HG02798 (cell line): ENCODE measurements around the gene NDC80.
"Not testable (repeated sequence)": the region's sequence is repeated elsewhere in the genome, so short reads cannot be mapped to it uniquely, and the experiment has no call there.

Experiments used
- ATAC-seq: cut with Tn5 transposase; IDR thresholded peaks from one replicate; pipeline ENCODE4 v1.9.1; 2021; ENCODE audit warnings: mild to moderate bottlenecking; ENCODE audit not compliant: unreplicated experiment, poor library complexity

The NDC80 gene

DNA sequence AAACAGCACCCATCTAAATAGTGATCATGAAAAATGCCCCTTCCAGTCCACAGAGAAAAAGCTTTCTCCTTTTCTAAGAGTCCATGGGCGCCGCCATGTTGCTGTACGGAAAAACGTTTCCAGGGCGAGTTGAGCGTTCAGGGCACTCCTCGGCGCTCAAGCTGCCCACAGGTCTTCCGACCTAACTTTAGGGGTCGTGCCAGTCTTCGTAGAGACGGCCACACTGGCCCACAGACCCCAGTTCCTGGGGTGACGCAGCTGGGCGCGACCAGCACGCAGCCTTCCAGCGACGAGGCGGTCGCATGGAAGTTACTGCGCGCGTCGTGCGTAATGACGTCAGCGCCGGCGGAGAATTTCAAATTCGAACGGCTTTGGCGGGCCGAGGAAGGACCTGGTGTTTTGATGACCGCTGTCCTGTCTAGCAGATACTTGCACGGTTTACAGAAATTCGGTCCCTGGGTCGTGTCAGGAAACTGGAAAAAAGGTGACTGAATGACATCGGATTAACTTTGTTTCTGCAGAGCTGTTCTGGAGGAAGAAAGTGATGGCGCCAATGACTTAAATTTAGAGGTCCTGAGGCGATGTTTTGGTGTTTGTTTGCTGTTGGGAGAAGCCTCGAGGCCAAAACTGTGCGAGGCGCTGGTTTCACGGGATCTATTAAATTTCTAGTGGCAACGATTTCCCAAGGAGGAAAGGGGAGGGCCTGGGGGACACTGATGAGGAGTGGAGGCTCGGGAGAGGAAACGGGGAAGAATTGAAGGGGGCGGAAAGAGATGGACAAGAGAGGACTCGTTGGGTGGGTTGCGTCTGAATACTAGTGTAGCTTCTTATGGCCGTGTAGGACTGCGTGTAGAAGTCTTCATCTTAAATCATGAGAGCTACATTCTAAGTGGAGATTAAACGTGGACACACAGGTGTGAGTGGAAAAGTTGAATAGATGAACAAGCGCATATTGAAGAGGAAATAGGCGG, at the start of gene NDC80, which contains the start of gene METTL4:
Gene NDC80 (plus strand): TSS at position 358 of the 971 bp plus-strand sequence. CDS start 1,429 bp downstream, outside the sequence.
Gene METTL4 (minus strand): TSS at position 306 of the 971 bp plus-strand sequence. CDS start 4,289 bp downstream, outside the sequence.
- peak; percentile 82 for ATAC-seq

DNA sequence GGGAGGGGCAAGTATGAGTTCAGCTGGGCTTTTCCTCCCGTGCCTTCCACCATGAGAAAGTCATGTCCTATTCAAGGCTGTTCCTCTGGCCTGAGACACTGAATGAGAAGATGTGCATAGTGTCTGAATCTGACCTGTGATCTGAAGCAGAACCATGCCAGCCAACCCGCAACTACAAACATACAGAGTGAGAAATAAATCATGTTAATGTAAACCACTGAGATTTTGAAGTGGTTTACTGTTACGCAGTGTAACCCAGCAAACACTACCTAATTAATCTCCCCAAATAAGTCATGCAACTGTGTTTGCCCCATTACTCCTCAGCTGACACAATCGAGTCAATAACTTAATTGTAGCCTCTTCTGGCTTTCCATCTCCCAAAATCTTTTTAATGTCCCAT, 49.2 kb upstream of the NDC80 start:
- ATAC-seq: peak; percentile 52

GRCh38 chr18:2524794-2525198, 46.6 kb upstream of the NDC80 start:
- ATAC-seq: not testable (repeated sequence)

DNA sequence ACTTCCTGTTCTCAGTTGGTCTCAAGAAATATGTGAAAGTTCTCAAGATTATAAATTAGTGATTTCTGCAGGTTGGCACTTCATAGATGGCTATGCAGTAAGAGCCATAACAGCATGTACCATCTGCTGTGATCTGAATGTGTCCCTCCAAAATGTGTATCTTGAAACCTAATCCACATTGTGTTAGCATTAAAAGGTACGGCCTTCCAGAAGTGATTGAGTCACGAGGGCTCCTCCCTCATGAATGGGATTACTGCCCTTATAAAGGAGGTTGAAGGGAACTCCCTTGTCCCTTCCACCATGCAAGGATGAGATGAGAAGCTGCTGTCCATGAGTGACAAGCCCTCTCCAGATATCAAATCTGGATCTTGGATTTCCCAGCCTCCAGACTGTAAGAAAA, 45.0 kb upstream of the NDC80 start:
- no peak for ATAC-seq

- no peak for ATAC-seq
These were observed 42.2 kb upstream of the NDC80 start for GRCh38 chr18:2529154-2529553.

GRCh38 chr18:2531751-2532150, 39.6 kb upstream of the NDC80 start:
- no peak for ATAC-seq

GRCh38 chr18:2532797-2533196, 38.6 kb upstream of the NDC80 start:
- no peak for ATAC-seq

GRCh38 chr18:2534906-2535305, 36.5 kb upstream of the NDC80 start:
- no peak for ATAC-seq

DNA sequence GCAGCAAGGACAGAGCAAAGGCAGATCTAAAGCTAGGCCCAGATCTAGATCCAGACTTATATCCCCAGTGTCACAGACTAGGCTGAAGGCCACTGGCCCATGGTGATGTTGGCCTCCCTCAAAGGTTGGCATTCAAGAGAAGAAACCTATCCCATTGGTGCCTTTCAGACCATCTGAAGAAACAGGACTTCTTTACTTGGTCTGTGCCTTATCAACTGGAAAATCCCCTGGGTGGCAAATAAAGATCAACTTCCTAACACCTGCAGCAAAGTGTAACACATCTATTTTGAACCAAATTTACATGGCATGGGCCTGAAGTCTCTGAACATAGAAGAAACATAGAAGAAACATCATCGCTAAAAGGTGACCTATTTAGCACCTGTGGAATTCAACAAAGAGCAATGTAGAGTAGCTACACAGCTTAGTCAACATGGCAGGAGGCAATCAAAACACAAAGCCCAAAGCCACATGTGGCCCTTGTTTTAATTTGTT, 35.9 kb upstream of the NDC80 start:
- no peak for ATAC-seq

DNA sequence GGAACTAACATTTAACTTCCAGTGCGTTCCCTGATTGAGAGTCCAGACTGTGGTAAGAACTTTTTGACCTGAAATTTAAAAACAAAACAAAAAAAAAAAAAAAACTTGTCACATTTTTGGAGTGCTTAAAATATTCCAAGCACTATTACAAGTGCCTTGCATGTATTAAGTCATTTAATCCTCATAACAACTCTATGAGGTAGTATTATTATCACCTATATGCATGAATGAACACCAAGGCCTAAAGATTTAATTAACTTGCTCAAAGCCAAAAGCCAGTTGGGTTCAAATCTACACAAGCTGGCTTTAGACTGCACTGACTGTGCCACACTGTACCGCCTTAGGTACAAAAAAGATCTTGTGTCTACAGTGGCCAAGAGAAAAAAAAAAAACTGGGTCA, 35.3 kb upstream of the NDC80 start:
- ATAC-seq: no peak

- no peak for ATAC-seq
These were observed 34.9 kb upstream of the NDC80 start for GRCh38 chr18:2536493-2536892.

DNA sequence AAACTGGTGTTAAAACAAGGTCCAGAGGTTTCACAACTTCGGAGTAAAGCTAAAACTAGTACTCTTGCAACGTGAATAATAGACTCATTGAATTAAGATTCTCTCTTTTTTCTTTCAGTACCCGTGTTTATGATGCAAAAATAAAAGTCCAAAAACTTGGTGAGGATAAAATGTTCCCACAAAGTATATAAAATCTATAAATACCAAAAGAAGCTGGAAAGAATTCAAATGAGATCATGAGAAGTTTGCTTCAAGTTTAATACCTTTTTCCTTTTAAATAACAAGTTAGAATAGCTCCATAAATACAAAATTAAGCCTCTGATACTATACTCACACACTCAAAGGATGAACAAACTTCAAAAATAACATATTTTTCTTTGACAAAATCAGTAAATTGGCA, 34.1 kb upstream of the NDC80 start:
- ATAC-seq: no peak

GRCh38 chr18:2538236-2538635, 33.1 kb upstream of the NDC80 start:
- ATAC-seq: no peak

DNA sequence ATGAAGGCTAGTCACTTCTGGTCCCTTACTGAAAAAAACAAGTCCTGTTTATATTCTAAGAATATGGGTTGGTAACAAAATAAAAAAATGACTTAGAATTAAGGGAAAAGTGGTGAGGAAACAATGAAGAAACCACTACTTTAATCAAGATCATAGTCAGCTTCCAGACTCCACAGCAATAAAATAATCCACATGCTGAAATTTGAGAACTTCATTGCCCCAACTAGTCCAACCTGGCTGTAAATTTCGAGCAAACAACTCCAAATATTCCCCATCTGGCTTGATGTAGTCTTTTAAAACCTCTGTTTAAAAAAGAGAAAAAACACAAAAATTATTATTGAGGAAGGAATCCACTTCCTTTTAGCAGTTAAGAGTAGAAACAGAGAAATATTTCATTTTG, 32.5 kb upstream of the NDC80 start:
- no peak for ATAC-seq

DNA sequence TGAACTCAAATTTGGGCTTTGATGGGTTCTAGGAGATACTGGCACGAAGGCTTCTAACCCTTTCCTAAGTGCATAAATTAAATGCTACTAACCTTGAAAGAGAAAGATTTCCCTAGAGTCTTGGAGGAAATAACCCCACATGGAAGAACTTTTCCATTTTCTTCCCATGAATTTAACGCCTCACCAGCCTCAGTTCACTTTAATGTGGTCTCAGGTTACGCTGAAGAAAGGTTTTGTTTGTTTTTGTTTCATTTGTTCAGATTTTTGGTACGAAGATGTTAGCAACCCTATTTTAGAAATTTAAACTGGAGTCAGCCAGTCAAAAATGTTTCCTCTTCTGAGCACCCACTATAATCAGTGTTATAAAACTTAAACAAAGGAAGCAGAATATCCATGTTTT, 30.8 kb upstream of the NDC80 start:
- ATAC-seq: no peak

GRCh38 chr18:2541925-2542563, 29.3 kb upstream of the NDC80 start:
- ATAC-seq: not testable (repeated sequence)

- no peak for ATAC-seq
These were observed 26.2 kb upstream of the NDC80 start for GRCh38 chr18:2545155-2545554.

GRCh38 chr18:2547477-2548087, 23.8 kb upstream of the NDC80 start:
- ATAC-seq: peak; percentile 72

- ATAC-seq: no peak
These were observed 21.9 kb upstream of the NDC80 start for GRCh38 chr18:2549462-2549861.

DNA sequence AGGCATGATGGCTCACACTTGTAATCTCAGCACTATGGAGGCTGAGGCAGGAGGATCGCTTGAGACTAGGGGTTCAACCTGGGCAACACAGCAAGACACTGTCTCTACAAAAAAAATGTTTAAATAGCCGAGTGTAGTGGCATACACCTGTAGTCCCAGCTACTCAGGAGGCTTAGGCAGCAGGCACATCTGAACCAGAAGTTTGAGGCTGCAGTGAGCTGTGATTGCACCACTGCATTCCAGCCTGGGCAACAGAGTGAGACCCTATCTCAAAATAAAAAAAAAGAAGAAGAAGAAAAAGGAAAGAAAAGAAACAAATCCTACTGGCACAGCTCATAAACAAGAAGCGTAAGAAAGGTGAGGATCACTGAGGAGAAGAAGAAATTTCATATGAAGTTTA, 19.9 kb upstream of the NDC80 start:
- no peak for ATAC-seq

- no peak for ATAC-seq
These were observed 16.7 kb upstream of the NDC80 start for GRCh38 chr18:2554696-2555095.
